Panc1 (cell line): ENCODE data around the gene TMEM175.

ENCODE experiments used
- POLR2AphosphoS5 ChIP-seq: IDR thresholded peaks from 2 replicates; pipeline ENCODE4 v1.6.1; 2012; ENCODE audit warnings: mild to moderate bottlenecking, low read depth, low read length, moderate library complexity
- SIN3A ChIP-seq: IDR thresholded peaks from 2 replicates; pipeline ENCODE4 v1.6.1; 2012; ENCODE audit warnings: low read depth, mild to moderate bottlenecking, low read length, moderate library complexity, borderline replicate concordance; ENCODE audit not compliant: insufficient read depth
- TF ChIP-seq, protein P1 (sequence below): fragments of 450-650 bp; IDR thresholded peaks from 2 replicates; pipeline ENCODE4 v1.5.1; 2017; ENCODE audit warnings: mild to moderate bottlenecking

GRCh38 chr4:921830-922331 lies 10.4 kb upstream of the TMEM175 start:
- TF ChIP-seq, protein P1, sequence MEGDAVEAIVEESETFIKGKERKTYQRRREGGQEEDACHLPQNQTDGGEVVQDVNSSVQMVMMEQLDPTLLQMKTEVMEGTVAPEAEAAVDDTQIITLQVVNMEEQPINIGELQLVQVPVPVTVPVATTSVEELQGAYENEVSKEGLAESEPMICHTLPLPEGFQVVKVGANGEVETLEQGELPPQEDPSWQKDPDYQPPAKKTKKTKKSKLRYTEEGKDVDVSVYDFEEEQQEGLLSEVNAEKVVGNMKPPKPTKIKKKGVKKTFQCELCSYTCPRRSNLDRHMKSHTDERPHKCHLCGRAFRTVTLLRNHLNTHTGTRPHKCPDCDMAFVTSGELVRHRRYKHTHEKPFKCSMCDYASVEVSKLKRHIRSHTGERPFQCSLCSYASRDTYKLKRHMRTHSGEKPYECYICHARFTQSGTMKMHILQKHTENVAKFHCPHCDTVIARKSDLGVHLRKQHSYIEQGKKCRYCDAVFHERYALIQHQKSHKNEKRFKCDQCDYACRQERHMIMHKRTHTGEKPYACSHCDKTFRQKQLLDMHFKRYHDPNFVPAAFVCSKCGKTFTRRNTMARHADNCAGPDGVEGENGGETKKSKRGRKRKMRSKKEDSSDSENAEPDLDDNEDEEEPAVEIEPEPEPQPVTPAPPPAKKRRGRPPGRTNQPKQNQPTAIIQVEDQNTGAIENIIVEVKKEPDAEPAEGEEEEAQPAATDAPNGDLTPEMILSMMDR: no peak
- no peak for TF ChIP-seq POLR2AphosphoS5
- TF ChIP-seq SIN3A: no peak
